Activated naive CD8-positive, alpha-beta T cell treated with anti-CD3 and anti-CD28 coated beads, Interleukin-2, amount 10 ng/mL, durations not matched to agents 7 days and 5 days (primary cell): ENCODE measurements around the gene TSC22D2. TPM values are rescaled to one million over a fixed set of nuclear protein-coding genes. Genes with fewer than 3 reads are reported as not detected.

Source experiments
- ATAC-seq: fragments of 150-1000 bp; cut with Tn5 transposase; one replicate; pipeline ENCODE4 v1.10.0; 2021; ENCODE audit warnings: low read depth, moderate library complexity
- POLR2A ChIA-PET: fragments of 350-600 bp; sonication (Branson Sonifier 250); formaldehyde crosslinking; loops from one replicate; lab custom pipeline; 2021; ENCODE audit warnings: antibody characterized with exemption; lab: Charles Lee
- DNase-seq: peaks from one replicate; pipeline ENCODE4 v3.0.0; 2021
- H3K27ac Mint-ChIP-seq: one replicate; pipeline ENCODE4 v1.8.0; 2022; ENCODE audit warnings: mild to moderate bottlenecking, mixed read lengths
- H3K27me3 Mint-ChIP-seq: one replicate; pipeline ENCODE4 v1.8.0; 2022; ENCODE audit warnings: mild to moderate bottlenecking, moderate library complexity, mixed read lengths
- H3K36me3 Mint-ChIP-seq: one replicate; pipeline ENCODE4 v1.8.0; 2021; ENCODE audit warnings: mild to moderate bottlenecking, mixed read lengths
- H3K4me1 Mint-ChIP-seq: one replicate; pipeline ENCODE4 v1.8.0; 2021; ENCODE audit warnings: mixed read lengths
- H3K4me3 Mint-ChIP-seq: one replicate; pipeline ENCODE4 v1.8.0; 2022; ENCODE audit warnings: mild to moderate bottlenecking, moderate library complexity, mixed read lengths
- H3K9me3 Mint-ChIP-seq: one replicate; pipeline ENCODE4 v1.8.0; 2021; ENCODE audit warnings: mixed read lengths
- total RNA-seq, 2 experiments: library from RNA; stranded (reverse); gene quantifications; one replicate each; pipeline ENCODE4 v1.2.3, GENCODE V29; 2021

Gene TSC22D2
- total RNA-seq, 2 experiments from 2014 or later = 15.5 to 15.8 TPM

DNA sequence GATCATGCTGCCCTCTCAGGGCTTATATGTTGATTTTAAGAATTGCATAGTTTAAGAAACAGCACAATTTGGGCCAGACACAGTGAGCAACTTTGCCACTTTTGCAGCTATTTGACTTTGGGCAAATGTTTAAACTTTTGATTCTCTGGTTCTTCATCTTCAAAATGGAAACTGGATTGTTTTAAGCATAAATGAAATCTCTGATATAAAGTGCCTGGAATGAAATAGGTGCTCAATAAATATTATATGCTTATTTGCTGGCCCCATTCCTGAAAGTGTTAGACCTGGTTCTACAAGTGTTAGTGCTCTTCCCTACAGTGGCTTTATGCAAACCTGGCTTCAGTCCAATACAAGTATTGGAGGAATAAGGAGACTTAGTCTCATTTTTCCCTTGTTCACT lies 33.1 kb upstream of the TSC22D2 start:
- Mint-ChIP-seq H3K4me1 (peaks cover 1% of the 10 kb centered on the region), H3K4me3 (no peak overlapping the region), H3K27ac (no peak overlapping the region), H3K9me3 (no peaks in the 10 kb centered on the region), H3K27me3 (peaks cover 2% of the 10 kb centered on the region), H3K36me3 (no peaks in the 10 kb centered on the region)
- POLR2A ChIA-PET = no interaction called here
- no peak for DNase-seq
- ATAC-seq = no peak

DNA sequence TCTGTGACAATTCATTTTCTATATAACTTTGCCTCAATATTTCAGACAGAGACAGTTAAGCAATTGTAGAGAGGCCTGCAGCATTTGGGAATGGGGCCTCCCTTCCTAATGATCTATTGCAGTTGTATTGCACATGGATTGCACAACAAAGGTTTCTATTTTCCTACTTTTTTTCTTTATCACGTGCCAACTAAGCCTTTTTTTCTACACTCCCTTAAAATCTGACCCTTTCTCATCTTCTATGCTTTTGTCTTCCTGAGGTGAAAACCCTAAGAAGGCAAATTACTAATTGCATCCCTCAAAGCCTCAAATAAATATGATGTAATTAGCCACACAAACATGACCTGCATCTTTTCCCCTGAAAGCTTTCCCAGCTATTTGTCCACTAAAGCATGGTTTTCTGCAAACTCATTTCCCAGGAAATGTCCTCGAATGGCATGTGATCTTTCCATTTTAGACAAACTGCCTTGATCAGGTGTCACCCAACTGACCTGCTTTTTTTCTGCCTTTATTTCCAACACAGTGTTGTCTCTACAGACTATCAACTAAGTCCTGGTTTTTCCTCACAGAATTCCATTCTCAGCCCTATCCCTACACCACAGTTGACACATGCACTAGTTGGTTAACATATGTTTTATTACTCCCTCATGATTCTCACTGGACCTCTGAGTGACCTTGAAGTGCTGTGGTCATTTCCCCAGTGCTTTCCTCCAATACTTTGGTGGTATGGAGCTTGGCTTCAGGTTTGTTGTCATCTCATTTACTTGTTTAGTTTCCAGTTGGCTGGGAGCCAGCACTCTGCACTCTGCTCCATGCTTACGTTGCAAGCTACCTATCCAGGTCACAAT lies 31.9 kb upstream of the TSC22D2 start:
- POLR2A ChIA-PET = no interaction called here
- ATAC-seq (no peak), DNase-seq (no peak)
- Mint-ChIP-seq H3K36me3 (no peaks in the 10 kb centered on the region), H3K4me1 (peaks cover 1% of the 10 kb centered on the region), H3K9me3 (no peaks in the 10 kb centered on the region), H3K4me3 (no peak overlapping the region), H3K27ac (no peak overlapping the region), H3K27me3 (peaks cover 2% of the 10 kb centered on the region)

DNA sequence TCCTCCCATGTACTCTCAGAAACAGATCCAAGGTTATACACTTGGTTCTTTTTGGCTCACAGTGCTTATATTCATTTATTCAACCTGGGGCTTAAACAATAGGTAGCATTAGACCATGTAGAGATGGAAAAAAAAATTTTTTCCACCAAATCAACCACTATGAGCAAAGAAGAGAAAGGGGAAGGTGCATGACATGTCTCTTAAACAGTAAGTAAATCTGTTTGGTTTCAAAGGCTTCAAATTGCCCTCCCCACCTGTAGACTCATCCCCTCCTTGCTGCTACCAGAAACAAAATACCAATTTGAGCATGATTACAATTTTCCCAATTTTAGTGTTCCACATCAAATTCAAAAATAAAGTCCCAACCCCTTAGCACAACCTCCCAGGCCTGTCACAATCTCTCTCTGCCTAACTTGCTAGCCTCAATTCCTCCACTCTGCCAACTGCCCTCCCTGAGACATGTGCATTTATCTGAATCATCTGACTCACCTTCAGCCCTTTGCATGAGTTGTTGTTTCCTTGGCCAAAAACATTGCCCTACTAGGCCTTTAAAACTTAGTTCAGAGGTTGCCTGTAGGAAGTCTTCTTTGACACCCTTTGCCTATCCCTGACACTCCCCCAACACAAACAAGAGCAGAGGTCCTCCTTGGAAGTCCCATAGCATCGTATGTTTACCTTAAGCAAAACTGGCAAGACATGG lies 30.3 kb upstream of the TSC22D2 start:
- Mint-ChIP-seq H3K27ac (no peak overlapping the region), H3K4me3 (no peak overlapping the region), H3K9me3 (no peaks in the 10 kb centered on the region), H3K4me1 (peaks cover 5% of the 10 kb centered on the region), H3K27me3 (no peaks in the 10 kb centered on the region), H3K36me3 (no peaks in the 10 kb centered on the region)
- POLR2A ChIA-PET = no interaction called here
- no peak for DNase-seq
- ATAC-seq = no peak

DNA sequence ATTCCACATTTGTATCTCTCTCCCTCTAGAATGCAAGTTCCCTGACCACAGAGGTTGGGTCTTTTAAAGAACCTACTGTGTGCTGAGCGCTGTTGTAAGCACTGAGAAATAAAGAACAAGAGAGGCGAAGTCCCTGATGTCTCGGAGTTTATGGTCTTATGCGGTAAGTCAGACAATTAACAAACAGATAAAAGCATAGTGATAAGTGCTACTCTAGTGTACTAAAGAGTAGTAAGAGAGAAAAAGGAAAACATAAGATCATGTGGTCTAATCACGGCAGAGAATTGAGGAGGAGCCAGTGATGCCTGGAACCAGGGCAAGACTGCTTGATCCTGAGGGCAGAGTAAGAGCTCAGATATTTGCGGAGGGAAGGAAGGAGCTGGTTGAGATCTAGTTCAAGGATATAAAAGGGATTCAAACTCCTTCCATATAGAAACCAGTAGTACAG lies 29.8 kb upstream of the TSC22D2 start:
- peaks cover 5% of the 10 kb centered on the region for H3K4me1 Mint-ChIP-seq
- ATAC-seq (no peak), DNase-seq (no peak)
- POLR2A ChIA-PET = no interaction called here
- no peaks in the 10 kb centered on the region for H3K9me3 Mint-ChIP-seq
- no peak overlapping the region for H3K27ac Mint-ChIP-seq
- no peak overlapping the region for H3K4me3 Mint-ChIP-seq
- H3K36me3 Mint-ChIP-seq = no peaks in the 10 kb centered on the region
- no peaks in the 10 kb centered on the region for H3K27me3 Mint-ChIP-seq

DNA sequence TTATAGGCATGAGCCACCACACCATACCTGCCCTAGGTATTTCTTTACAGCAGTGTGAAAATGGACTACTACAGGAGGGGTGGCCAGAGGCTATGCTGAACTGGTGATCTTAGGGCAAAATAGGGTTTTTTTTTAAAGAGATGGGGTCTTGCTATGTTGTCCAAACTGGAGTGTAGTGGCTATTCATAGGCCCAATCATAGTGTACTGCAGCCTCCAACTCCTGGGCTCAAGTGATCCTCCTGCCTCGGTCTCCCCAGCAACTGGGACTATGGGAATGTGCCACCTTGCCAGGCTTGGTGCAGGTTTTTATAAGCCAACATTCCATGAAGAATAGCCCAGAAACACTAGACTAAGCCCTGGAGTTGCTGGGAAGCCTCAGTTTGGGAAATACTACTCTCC lies 28.6 kb upstream of the TSC22D2 start:
- POLR2A ChIA-PET = no interaction called here
- DNase-seq = no peak

DNA sequence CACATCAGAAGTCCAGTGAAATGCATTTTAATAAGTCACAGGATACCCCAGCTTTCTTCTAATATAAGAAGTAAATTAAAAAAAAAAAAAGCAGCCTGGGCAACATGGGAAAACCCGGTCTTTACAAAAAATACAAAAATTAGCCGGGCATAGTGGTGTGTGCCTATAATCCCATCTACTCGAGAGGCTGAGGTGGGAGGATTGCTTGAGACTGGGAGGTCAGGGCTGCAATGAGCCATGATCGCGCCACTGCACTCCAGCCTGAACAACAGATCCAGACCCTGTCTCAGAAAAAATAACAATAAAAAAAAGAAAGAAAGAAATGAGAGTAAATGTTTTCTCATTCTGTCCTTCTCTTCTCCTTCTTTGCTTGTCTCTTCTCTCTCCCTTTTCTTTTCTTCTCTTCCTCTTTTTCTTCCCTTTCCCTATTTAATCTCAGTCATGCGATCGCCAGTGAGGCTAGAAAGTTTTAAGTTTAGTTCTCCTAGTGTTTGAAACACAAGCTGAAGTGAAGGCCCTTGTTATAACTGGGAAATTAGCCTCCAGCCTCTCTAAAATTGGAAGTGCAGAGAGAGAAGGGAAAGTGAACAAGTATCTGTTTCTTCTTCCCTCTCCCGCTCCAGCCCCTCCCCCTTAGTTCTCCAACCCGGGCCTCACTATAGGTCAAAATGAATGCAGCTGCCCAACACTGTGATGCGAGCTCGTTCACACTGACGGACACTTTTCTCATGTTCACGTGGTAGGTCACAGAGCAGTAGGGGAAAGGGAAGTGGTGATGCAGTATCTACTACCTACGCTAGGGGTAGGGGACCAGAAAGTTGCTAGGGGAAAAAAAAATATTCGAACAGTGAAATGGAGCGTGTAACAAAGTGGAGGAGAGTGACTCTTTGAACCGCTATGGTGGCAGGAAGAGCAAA lies 23.5 kb upstream of the TSC22D2 start:
- Mint-ChIP-seq H3K36me3 (peaks cover 2% of the 10 kb centered on the region), H3K27ac (peak overlapping the region; percentile 80), H3K4me1 (peaks cover 20% of the 10 kb centered on the region), H3K4me3 (peak overlapping the region; percentile 71), H3K9me3 (no peaks in the 10 kb centered on the region), H3K27me3 (no peaks in the 10 kb centered on the region)
- DNase-seq = peak; percentile 37
- peak; percentile 96 for ATAC-seq
- POLR2A ChIA-PET = interaction anchor here (2.4 kb wide), 1 partner anchor 25 kb away, joined by 28 read pairs; the partner anchor contains the start of gene TSC22D2

More for the DNA sequence above, 28.6 kb upstream of the TSC22D2 start:
- peaks cover 6% of the 10 kb centered on the region for H3K4me1 Mint-ChIP-seq
- no peaks in the 10 kb centered on the region for H3K36me3 Mint-ChIP-seq
- ATAC-seq = no peak
- H3K27me3 Mint-ChIP-seq = no peaks in the 10 kb centered on the region
- no peaks in the 10 kb centered on the region for H3K9me3 Mint-ChIP-seq
- H3K27ac Mint-ChIP-seq = no peak overlapping the region
- no peak overlapping the region for H3K4me3 Mint-ChIP-seq

DNA sequence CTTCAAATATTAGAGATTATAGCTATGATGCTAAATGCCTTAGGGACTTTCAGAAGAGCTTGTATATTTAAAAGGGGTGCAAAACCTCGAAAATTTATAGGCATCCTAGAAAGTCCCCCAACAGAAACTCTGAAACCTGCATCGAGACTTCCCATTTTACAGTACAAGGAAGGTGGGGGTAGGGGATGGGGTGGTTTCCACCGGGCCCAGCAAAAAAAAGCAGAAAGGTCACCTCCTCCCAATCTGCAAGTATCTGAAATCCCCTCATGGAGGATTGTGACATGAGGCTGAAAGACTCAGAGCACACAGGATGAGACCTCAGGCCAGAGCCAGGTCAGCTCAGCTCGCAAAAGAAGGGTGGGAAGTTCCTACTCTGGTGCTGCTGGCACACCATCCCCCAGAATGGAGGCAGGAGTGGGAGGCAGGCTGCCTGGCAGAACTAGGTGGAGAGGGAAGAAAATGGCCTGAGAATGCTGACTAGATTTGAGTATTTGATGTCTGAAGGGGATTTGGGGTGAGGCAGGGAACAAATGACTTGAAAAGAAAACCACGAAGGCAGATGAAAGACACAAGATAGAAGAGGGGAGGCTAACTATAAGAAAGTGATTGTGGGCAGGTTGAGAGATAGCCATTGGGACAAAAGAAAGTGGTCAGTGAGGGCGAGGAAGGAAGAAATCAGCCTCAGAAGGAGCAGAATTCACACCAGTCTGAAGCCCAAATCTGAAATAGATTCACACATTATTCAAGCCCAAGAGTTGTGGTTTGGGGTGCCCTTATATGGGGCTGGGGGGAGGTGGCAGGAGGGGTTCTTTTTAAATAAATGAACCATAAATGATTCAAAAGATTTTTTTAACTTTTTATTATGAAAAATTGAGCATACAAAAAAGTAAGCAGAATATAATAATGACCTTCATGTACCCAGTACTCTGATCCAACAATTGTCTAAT lies 22.5 kb upstream of the TSC22D2 start:
- peak overlapping the region; percentile 80 for H3K27ac Mint-ChIP-seq
- ATAC-seq = peak; percentile 31
- POLR2A ChIA-PET = interaction anchor here (2.4 kb wide), 1 partner anchor 24 kb away, joined by 28 read pairs; the partner anchor contains the start of gene TSC22D2
- H3K4me3 Mint-ChIP-seq = peak overlapping the region; percentile 71
- peak; percentile 42 for DNase-seq
- H3K27me3 Mint-ChIP-seq = no peaks in the 10 kb centered on the region
- H3K9me3 Mint-ChIP-seq = no peaks in the 10 kb centered on the region
- H3K4me1 Mint-ChIP-seq = peaks cover 22% of the 10 kb centered on the region
- peaks cover 2% of the 10 kb centered on the region for H3K36me3 Mint-ChIP-seq

DNA sequence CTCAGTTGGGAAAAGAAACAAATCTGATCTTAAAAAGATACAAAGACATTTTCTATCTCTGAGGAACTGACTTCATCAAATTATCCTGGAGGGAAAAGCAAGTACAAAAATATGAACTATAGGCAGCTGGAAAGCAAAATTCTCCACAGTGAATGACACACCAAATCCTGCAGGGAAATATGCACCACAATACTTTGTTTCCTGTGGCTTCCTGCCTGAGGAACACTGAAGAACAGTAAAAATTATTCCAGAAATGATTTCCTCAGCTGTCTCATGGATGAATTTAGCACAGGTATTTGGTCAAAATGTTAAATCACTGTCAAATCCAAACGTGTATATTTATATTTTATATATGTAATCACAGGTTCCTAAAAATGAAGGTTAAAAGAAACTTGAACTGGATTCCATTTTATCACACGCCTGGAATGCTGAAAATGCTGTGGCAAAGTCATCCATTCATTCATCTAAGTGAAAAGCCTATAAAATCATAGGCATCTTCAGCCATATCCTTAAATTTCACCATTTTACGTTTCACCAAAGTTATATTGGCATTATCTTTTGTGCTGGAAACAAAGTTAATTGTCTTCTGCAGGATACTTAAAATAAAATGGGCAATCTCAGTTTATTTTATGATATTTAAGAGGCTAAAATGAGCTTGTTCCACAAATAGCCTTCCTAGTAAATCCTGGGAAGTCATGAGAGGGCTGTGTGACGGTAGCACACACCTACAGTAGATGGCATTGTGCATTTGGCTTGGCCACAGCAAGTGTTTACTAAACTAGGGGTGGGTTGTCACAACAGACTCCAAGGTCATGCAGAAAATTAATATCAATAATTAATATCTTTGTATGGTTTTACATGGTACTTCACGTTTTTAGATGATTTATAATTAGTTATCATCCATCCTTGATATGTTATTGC lies 19.3 kb upstream of the TSC22D2 start:
- H3K4me1 Mint-ChIP-seq = peaks cover 18% of the 10 kb centered on the region
- H3K27ac Mint-ChIP-seq = no peak overlapping the region
- H3K4me3 Mint-ChIP-seq = no peak overlapping the region
- peaks cover 2% of the 10 kb centered on the region for H3K36me3 Mint-ChIP-seq
- peaks cover 4% of the 10 kb centered on the region for H3K27me3 Mint-ChIP-seq
- POLR2A ChIA-PET = interaction anchor here (2.7 kb wide), 1 partner anchor 20 kb away, joined by 10 read pairs; no protein-coding TSS in a partner anchor
- no peaks in the 10 kb centered on the region for H3K9me3 Mint-ChIP-seq
- no peak for ATAC-seq
- DNase-seq = no peak

DNA sequence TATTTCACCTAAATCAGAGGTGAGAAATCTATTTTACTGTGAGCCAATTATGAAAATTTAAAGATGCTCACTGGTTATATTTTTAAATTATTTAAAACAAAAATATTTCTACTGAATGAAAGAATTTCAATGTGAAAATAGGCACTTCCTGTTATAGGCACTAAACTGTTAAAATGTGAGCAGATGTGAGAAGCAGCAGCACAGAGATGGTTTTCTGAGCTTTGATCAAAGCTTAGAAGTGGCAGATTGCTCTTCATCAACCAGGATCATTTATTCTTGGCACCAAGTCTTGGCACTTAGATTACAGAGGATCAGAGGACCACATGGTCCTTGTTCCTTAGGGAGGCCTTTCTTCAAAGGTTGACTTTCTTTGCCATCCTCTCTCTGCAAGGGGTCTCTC lies 18.0 kb upstream of the TSC22D2 start:
- Mint-ChIP-seq H3K36me3 (peaks cover 2% of the 10 kb centered on the region), H3K9me3 (no peaks in the 10 kb centered on the region), H3K4me3 (no peak overlapping the region), H3K27me3 (peaks cover 4% of the 10 kb centered on the region), H3K27ac (no peak overlapping the region), H3K4me1 (peaks cover 10% of the 10 kb centered on the region)
- ATAC-seq (no peak), DNase-seq (no peak)
- POLR2A ChIA-PET = interaction anchor here (2.7 kb wide), 1 partner anchor 19 kb away, joined by 10 read pairs; no protein-coding TSS in a partner anchor

DNA sequence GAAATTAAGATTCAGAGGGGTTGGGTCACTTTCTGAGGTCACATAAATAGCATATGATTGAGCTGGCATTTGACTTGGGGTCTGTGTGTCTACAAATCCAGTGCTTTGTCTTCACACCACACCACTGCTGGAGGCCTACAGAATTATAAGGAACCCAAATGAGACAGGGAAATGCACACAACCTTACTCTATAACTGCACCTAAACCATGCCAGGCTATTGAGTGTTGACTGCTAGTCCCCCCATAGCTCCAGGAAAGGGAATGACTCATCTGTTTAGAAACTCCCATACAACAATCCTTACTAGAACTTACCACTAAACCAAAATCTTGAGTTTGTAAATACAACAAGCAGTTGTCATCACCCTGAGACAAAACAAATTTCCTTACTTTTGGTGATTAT lies 16.9 kb upstream of the TSC22D2 start:
- Mint-ChIP-seq H3K27me3 (peaks cover 4% of the 10 kb centered on the region), H3K4me3 (no peak overlapping the region), H3K4me1 (peaks cover 4% of the 10 kb centered on the region), H3K36me3 (no peaks in the 10 kb centered on the region), H3K27ac (no peak overlapping the region), H3K9me3 (no peaks in the 10 kb centered on the region)
- ATAC-seq (no peak), DNase-seq (no peak)
- POLR2A ChIA-PET = interaction anchor here (2.7 kb wide), 1 partner anchor 18 kb away, joined by 10 read pairs; no protein-coding TSS in a partner anchor

DNA sequence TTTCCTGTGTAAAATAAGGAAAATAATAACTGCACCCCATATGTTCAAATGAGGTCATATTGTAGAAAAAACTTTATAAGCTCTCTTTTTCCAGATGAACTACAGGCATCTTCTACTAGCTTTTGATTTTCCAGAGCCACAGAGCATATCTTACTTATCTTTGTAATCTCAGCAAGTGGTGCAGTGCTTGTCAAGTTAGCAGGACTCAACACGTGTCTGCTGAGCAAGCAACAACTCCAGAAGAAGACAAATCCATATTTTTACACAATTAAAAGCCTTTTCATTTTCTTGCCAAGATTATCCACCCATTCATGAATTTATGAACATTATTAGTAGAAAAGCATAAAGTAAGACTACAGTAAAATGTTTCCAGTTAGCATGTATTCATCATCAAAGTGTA lies 14.4 kb upstream of the TSC22D2 start:
- no peaks in the 10 kb centered on the region for H3K36me3 Mint-ChIP-seq
- DNase-seq (no peak), ATAC-seq (no peak)
- H3K9me3 Mint-ChIP-seq = no peaks in the 10 kb centered on the region
- no peak overlapping the region for H3K4me3 Mint-ChIP-seq
- H3K27ac Mint-ChIP-seq = no peak overlapping the region
- H3K4me1 Mint-ChIP-seq = peaks cover 2% of the 10 kb centered on the region
- peaks cover 15% of the 10 kb centered on the region for H3K27me3 Mint-ChIP-seq
- POLR2A ChIA-PET = no interaction called here
